HG02938 (cell line): ENCODE results near the gene IL4I1.

ENCODE experiments used
- ATAC-seq: cut with Tn5 transposase; IDR thresholded peaks from one replicate; pipeline ENCODE4 v1.9.1; 2021; ENCODE audit warnings: mild to moderate bottlenecking, moderate library complexity; ENCODE audit not compliant: unreplicated experiment

Gene IL4I1

GRCh38 chr19:49852631-49853126 is 44.0 kb downstream of the IL4I1 start:
- ATAC-seq: no peak

GRCh38 chr19:49851456-49852259 is 45.0 kb downstream of the IL4I1 start:
- no peak for ATAC-seq

GRCh38 chr19:49850487-49851342 is 46.0 kb downstream of the IL4I1 start, which contains the start of gene PTOV1:
PTOV1 (plus strand) TSS chr19:49851159.
- ATAC-seq: peak; percentile 71

DNA sequence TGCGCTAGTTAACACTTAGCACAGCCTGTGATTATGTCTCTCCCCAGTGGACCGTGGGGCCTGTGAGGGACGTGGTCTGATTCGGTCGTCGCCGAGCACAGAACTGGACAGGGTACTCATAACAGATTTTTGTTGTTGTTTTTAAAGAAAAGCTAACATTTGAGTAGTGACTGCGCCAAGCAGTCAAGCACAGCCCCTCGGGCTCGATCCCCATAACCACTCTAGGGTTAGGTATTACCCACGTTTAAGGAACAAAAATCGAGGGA is 46.5 kb downstream of the IL4I1 start:
- no peak for ATAC-seq

- ATAC-seq: no peak
These were observed 47.1 kb downstream of the IL4I1 start for GRCh38 chr19:49849433-49850220.

DNA sequence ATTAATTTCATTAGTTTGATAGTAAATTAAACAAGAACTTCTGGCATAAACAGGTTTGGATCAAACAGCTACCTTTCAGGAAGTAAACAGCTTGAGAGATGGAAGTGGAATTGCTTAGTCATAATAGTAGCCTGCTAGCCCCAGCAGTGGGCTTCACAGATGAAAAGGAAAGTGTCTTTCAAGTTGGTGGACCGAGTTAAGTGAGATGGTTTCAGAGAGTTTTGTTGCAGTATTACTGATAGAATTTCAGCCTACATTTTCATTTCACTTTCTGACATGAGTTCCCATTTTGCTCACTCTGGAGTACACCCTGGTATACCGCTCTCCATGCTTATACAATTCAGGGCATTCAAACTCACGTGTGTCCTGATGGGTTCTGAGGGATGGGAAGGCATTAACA is 47.7 kb downstream of the IL4I1 start:
- no peak for ATAC-seq

GRCh38 chr19:49847731-49848696 is 48.7 kb downstream of the IL4I1 start:
- no peak for ATAC-seq

GRCh38 chr19:49846408-49846807 is 50.3 kb downstream of the IL4I1 start:
- no peak for ATAC-seq

- no peak for ATAC-seq
These were observed 51.3 kb downstream of the IL4I1 start for GRCh38 chr19:49845414-49845813.

DNA sequence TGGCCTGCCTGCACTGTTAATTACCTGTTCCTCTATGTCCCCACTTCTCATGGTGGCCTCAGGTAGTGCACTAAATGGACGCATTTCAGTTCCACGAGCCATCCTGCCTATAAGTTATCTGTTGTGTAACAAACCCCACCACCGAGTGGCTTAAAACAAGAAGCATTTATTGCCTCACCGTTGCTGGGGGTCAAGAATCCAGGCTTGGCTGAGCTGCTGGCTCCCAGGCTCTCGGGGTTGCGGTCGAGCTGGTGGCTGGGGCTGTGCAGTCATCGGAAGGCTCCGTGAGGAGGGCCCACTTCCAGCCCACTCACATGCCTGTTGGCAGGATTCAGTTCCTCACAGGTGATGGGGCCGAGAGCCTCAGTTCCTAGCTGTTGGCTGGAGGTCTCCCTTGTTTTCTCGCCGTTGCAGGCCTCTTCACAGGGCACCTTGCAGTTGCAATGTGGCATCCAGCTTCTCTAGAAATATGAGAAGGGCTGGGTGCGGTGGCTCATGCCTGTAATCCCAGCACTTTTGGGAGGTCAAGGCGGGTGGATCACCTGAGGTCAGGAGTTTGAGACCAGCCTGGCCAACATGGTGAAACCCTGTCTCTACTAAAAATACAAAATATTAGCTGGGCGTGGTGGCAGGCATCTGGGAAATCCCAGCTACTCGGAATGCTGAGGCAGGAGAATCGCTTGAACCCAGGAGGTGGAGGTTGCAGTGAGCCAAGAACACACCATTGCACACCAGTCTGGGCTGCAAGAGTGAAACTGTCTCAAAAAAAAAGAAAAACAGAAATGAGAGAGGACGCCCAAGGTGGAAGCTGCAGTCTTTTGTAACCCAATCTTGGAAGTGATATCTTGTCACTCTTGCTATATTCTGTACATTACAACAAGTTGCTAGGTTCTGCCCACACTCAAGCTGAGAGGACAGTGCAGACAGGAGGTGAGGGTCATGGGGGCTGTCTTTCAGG is 52.3 kb downstream of the IL4I1 start:
- ATAC-seq: no peak

GRCh38 chr19:49843265-49843664 is 53.4 kb downstream of the IL4I1 start:
- no peak for ATAC-seq

DNA sequence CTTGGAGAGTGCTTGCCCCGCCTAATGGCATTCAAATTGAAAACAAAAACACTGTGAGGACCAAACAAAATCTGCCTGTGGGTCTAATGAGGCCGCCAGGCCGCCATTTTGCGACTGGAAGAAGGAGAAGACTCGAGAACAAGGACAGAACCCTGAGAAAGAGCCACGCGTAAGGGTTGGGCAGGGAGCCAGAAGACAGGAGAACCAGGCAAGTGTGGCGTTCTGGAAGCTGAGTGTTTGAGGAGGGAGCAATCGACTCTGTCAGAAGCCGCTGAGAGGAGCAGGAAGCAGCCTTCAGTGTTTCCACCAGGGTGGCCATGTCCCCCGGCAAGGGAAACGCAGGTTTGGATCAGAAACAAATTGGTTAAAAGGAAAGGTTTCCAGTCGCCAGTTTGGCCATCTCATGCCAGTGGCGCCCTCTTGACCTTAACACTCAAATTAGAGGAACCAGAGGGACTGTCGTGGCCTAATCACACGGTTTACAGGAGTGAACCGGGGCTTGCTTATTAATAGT is 55.9 kb downstream of the IL4I1 start:
- no peak for ATAC-seq

DNA sequence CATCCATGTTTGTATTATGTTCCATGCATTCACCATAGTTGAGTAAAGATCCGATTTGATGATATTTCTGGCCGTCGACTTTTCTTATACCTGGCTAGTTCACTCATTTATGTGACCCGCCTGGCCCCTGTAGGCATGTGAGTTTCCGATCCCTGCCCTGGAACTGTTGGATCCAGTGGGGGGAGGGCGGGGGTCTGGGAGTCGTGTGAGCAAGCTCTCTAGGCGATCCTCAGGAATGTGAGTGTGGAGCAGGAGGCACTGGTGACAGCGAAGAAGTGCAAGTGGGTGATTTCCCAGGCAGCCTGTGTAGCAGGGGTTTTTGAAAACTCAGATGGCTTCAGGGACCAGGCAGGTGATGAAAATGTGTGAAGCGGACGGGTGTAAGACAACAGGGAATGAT is 56.4 kb downstream of the IL4I1 start:
- no peak for ATAC-seq

GRCh38 chr19:49839713-49840112 is 57.0 kb downstream of the IL4I1 start:
- no peak for ATAC-seq
